ENCODE results near the gene IGFBP4. TPM values are rescaled to one million over a fixed set of nuclear protein-coding genes. Genes with fewer than 3 reads are reported as not detected.
"Not testable (repeated sequence)": the region's sequence is repeated elsewhere in the genome, so short reads cannot be mapped to it uniquely, and the experiment has no call there.

The IGFBP4 gene
- total and polyA plus RNA-seq, 10 donors = 49.3 to 537 (median 307) TPM

- no peak for DNase-seq
- TF ChIP-seq POLR2AphosphoS5 (IDR thresholded peaks at IDR 0.05) (no peak), POLR2A (IDR thresholded peaks at IDR 0.05) (no peak)
- TF ChIP-seq, protein P1, sequence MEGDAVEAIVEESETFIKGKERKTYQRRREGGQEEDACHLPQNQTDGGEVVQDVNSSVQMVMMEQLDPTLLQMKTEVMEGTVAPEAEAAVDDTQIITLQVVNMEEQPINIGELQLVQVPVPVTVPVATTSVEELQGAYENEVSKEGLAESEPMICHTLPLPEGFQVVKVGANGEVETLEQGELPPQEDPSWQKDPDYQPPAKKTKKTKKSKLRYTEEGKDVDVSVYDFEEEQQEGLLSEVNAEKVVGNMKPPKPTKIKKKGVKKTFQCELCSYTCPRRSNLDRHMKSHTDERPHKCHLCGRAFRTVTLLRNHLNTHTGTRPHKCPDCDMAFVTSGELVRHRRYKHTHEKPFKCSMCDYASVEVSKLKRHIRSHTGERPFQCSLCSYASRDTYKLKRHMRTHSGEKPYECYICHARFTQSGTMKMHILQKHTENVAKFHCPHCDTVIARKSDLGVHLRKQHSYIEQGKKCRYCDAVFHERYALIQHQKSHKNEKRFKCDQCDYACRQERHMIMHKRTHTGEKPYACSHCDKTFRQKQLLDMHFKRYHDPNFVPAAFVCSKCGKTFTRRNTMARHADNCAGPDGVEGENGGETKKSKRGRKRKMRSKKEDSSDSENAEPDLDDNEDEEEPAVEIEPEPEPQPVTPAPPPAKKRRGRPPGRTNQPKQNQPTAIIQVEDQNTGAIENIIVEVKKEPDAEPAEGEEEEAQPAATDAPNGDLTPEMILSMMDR (IDR thresholded peaks at IDR 0.05 in 8 of 11, conservative IDR thresholded peaks at IDR 0.05 in 3 of 11) = no peak
- Histone ChIP-seq H3K4me1 (peaks cover 0 to 30% (median 14%) of the 10 kb centered on the region in 6 donors), H3K9me3 (no peaks in the 10 kb centered on the region), H3K36me3 (peaks cover 0 to 45% (median 0%) of the 10 kb centered on the region in 6 donors), H3K27ac (no peak overlapping the region), H3K27me3 (replicated peaks in 1 of 7) (peaks cover 0 to 9% (median 0%) of the 10 kb centered on the region in 7 donors), H3K4me3 (no peak overlapping the region)
- intact Hi-C loops (cut with DNase I; ENCODE audit: low total_unique reads) = no loop called here
Observed at GRCh38 chr17:40412880-40413279, 30.4 kb upstream of the IGFBP4 start.

GRCh38 chr17:40414312-40414711, 28.9 kb upstream of the IGFBP4 start:
- intact Hi-C loops (cut with DNase I; ENCODE audit: low total_unique reads); H3K27ac ChIP-seq; DNase-seq: not testable (repeated sequence)

GRCh38 chr17:40415390-40415789, 27.9 kb upstream of the IGFBP4 start:
- WGBS, 5 donors = 51 to 72% (median 66%) methylated on average over 3 of the region's 3 CpGs
- TF ChIP-seq, protein P1 (IDR thresholded peaks at IDR 0.05 in 8 of 11, conservative IDR thresholded peaks at IDR 0.05 in 3 of 11) = peak in 9 of 11 experiments; percentile 40 to 74 (median 66)
- TF ChIP-seq POLR2AphosphoS5 (IDR thresholded peaks at IDR 0.05) (no peak), POLR2A (IDR thresholded peaks at IDR 0.05) (no peak)
- Histone ChIP-seq H3K4me3 (peak overlapping the region in 1 of 8 donors; percentile 39), H3K9me3 (no peaks in the 10 kb centered on the region), H3K36me3 (peaks cover 0 to 26% (median 0%) of the 10 kb centered on the region in 6 donors), H3K27ac (no peak overlapping the region), H3K27me3 (replicated peaks in 1 of 7) (peaks cover 0 to 9% (median 0%) of the 10 kb centered on the region in 7 donors), H3K4me1 (peaks cover 18 to 52% (median 36%) of the 10 kb centered on the region in 6 donors)
- DNase-seq = no peak
- intact Hi-C loops (cut with DNase I; ENCODE audit: low total_unique reads) = loop anchor here (5.0 kb wide), 1 partner anchor 53 kb away; the partner anchor contains the start of gene GJD3

More at GRCh38 chr17:40414312-40414711, 28.9 kb upstream of the IGFBP4 start:
- H3K27me3 ChIP-seq (replicated peaks in 1 of 7); H3K9me3 ChIP-seq; H3K4me3 ChIP-seq: not testable (repeated sequence)
- H3K4me1 ChIP-seq = peaks cover 11 to 43% (median 27%) of the 10 kb centered on the region in 6 donors
- H3K36me3 ChIP-seq = peaks cover 0 to 37% (median 0%) of the 10 kb centered on the region in 6 donors
- WGBS, 5 donors = 90 to 96% (median 95%) methylated on average over 4 of the region's 4 CpGs

DNA sequence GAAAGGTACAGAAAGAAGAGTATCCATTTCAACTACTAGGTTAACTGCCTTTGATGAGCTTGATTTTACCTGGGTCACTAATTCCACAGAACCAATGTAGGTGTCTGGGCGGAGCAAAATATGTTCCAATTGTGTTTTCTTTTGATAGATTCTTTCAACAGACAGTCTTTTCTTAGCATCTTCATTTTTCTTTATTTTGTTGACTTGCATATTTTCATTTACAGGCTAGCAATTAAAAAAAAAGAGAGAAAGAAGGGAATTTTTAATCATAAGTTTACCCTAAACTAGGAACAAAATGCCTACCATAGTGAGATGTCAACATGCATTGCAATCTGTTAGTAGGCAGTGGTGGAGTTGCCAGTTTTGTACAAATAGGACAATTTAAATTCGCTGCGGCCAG, 26.6 kb upstream of the IGFBP4 start:
- H3K27ac ChIP-seq = no peak overlapping the region
- H3K9me3 ChIP-seq = no peaks in the 10 kb centered on the region
- peak overlapping the region in 4 of 8 donors; percentile 61 to 92 (median 66) for H3K4me3 ChIP-seq
- intact Hi-C loops (cut with DNase I; ENCODE audit: low total_unique reads) = loop anchor here (5.0 kb wide), 1 partner anchor 54 kb away; the partner anchor contains the start of gene GJD3
- peaks cover 0 to 16% (median 0%) of the 10 kb centered on the region in 6 donors for H3K36me3 ChIP-seq
- peaks cover 18 to 52% (median 36%) of the 10 kb centered on the region in 6 donors for H3K4me1 ChIP-seq
- 34 to 43% (median 42%) methylated on average over 3 of the region's 3 CpGs for WGBS, 5 donors
- H3K27me3 ChIP-seq (replicated peaks in 1 of 7) = peaks cover 0 to 9% (median 0%) of the 10 kb centered on the region in 7 donors
- TF ChIP-seq POLR2A (IDR thresholded peaks at IDR 0.05) (no peak), POLR2AphosphoS5 (IDR thresholded peaks at IDR 0.05) (no peak)
- TF ChIP-seq, protein P1 (IDR thresholded peaks at IDR 0.05 in 8 of 11, conservative IDR thresholded peaks at IDR 0.05 in 3 of 11) = no peak
- no peak for DNase-seq

All from spleen (tissue), 11 donors.